Activated naive CD8-positive, alpha-beta T cell treated with anti-CD3 and anti-CD28 coated beads, Interleukin-2, amount 10 ng/mL, durations not matched to agents 7 days and 5 days (primary cell): ENCODE data around the gene FOSB. TPM values are rescaled to one million over a fixed set of nuclear protein-coding genes. Genes with fewer than 3 reads are reported as not detected.
"Not testable (repeated sequence)": the region's sequence is repeated elsewhere in the genome, so short reads cannot be mapped to it uniquely, and the experiment has no call there.

Source experiments
- ATAC-seq: fragments of 150-1000 bp; cut with Tn5 transposase; one replicate; pipeline ENCODE4 v1.10.0; 2021; ENCODE audit warnings: low read depth, moderate library complexity
- POLR2A ChIA-PET: fragments of 350-600 bp; sonication (Branson Sonifier 250); formaldehyde crosslinking; loops from one replicate; lab custom pipeline; 2021; ENCODE audit warnings: antibody characterized with exemption; lab: Charles Lee
- DNase-seq: peaks from one replicate; pipeline ENCODE4 v3.0.0; 2021
- H3K27ac Mint-ChIP-seq: one replicate; pipeline ENCODE4 v1.8.0; 2022; ENCODE audit warnings: mild to moderate bottlenecking, mixed read lengths
- H3K27me3 Mint-ChIP-seq: one replicate; pipeline ENCODE4 v1.8.0; 2022; ENCODE audit warnings: mild to moderate bottlenecking, moderate library complexity, mixed read lengths
- H3K36me3 Mint-ChIP-seq: one replicate; pipeline ENCODE4 v1.8.0; 2021; ENCODE audit warnings: mild to moderate bottlenecking, mixed read lengths
- H3K4me1 Mint-ChIP-seq: one replicate; pipeline ENCODE4 v1.8.0; 2021; ENCODE audit warnings: mixed read lengths
- H3K4me3 Mint-ChIP-seq: one replicate; pipeline ENCODE4 v1.8.0; 2022; ENCODE audit warnings: mild to moderate bottlenecking, moderate library complexity, mixed read lengths
- H3K9me3 Mint-ChIP-seq: one replicate; pipeline ENCODE4 v1.8.0; 2021; ENCODE audit warnings: mixed read lengths
- total RNA-seq, 2 experiments: library from RNA; stranded (reverse); gene quantifications; one replicate each; pipeline ENCODE4 v1.2.3, GENCODE V29; 2021

The FOSB gene
- total RNA-seq, 2 experiments from 2014 or later, result 68.7 to 69.4 TPM

- peak overlapping the region; percentile 98 for H3K4me3 Mint-ChIP-seq
- POLR2A ChIA-PET, result interaction anchor here (0.6 to 1.9 kb wide), 11 partner anchors 9 to 184 kb away, joined by 3 to 16 read pairs (median 4); partner anchors contain the start of genes EML2, OPA3, PPM1N and QPCTL
- H3K27ac Mint-ChIP-seq, result peak overlapping the region; percentile 95
- ATAC-seq (no peak), DNase-seq (no peak)
- H3K9me3 Mint-ChIP-seq, result no peaks in the 10 kb centered on the region
- peaks cover 34% of the 10 kb centered on the region for H3K4me1 Mint-ChIP-seq
- no peaks in the 10 kb centered on the region for H3K27me3 Mint-ChIP-seq
- H3K36me3 Mint-ChIP-seq, result peaks cover 15% of the 10 kb centered on the region
These were observed 40.1 kb downstream of the FOSB start for GRCh38 chr19:45507872-45508416.

GRCh38 chr19:45508417-45508860 is 40.6 kb downstream of the FOSB start:
- POLR2A ChIA-PET, result interaction anchor here (0.6 to 1.9 kb wide), 9 partner anchors 9 to 184 kb away, joined by 3 to 16 read pairs (median 4); partner anchors contain the start of genes EML2, OPA3, PPM1N and QPCTL
- H3K9me3 Mint-ChIP-seq, result no peaks in the 10 kb centered on the region
- H3K27ac Mint-ChIP-seq, result peak overlapping the region; percentile 95
- ATAC-seq, result no peak
- peak; percentile 64 for DNase-seq
- H3K36me3 Mint-ChIP-seq, result peaks cover 17% of the 10 kb centered on the region
- peak overlapping the region; percentile 98 for H3K4me3 Mint-ChIP-seq
- H3K27me3 Mint-ChIP-seq, result no peaks in the 10 kb centered on the region
- peaks cover 37% of the 10 kb centered on the region for H3K4me1 Mint-ChIP-seq

GRCh38 chr19:45508861-45509691 is 41.3 kb downstream of the FOSB start:
- DNase-seq (peak; percentile 60), ATAC-seq (no peak)
- POLR2A ChIA-PET, result interaction anchor here (0.9 to 1.9 kb wide), 7 partner anchors 10 to 183 kb away, joined by 3 to 16 read pairs (median 5); partner anchors contain the start of genes EML2, PPM1N, QPCTL and SNRPD2
- peak overlapping the region; percentile 98 for H3K4me3 Mint-ChIP-seq
- peaks cover 18% of the 10 kb centered on the region for H3K36me3 Mint-ChIP-seq
- H3K4me1 Mint-ChIP-seq, result peaks cover 39% of the 10 kb centered on the region
- peak overlapping the region; percentile 95 for H3K27ac Mint-ChIP-seq
- no peaks in the 10 kb centered on the region for H3K27me3 Mint-ChIP-seq
- H3K9me3 Mint-ChIP-seq, result no peaks in the 10 kb centered on the region

DNA sequence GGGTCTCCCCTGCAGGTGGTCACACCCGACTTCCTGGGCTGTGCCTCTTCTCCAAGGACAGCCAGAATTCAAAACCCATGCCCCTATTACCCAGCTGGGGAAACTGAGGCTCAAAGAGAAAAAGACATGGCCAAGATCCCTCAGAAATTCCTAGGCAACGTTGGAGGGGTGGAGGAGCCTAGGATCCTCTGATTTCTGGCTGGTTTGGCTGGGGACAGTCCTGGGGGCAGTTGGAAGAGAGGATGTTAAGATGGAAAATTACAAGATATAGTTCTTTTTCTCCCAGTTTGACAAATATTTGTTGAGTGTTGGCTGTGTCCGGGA is 41.9 kb downstream of the FOSB start:
- H3K36me3 Mint-ChIP-seq, result peaks cover 19% of the 10 kb centered on the region
- peaks cover 40% of the 10 kb centered on the region for H3K4me1 Mint-ChIP-seq
- no peak for ATAC-seq
- peak overlapping the region; percentile 98 for H3K4me3 Mint-ChIP-seq
- POLR2A ChIA-PET, result interaction anchor here (1.0 kb wide), 1 partner anchor 12 kb away, joined by 3 read pairs; no protein-coding TSS in a partner anchor
- H3K9me3 Mint-ChIP-seq, result no peaks in the 10 kb centered on the region
- H3K27ac Mint-ChIP-seq, result peak overlapping the region; percentile 95
- no peak for DNase-seq
- H3K27me3 Mint-ChIP-seq, result no peaks in the 10 kb centered on the region

- H3K9me3 Mint-ChIP-seq, DNase-seq, ATAC-seq, H3K27me3 Mint-ChIP-seq, H3K27ac Mint-ChIP-seq, POLR2A ChIA-PET: not testable (repeated sequence)
- peak overlapping the region; percentile 47 for H3K4me3 Mint-ChIP-seq
- H3K4me1 Mint-ChIP-seq, result peaks cover 46% of the 10 kb centered on the region
- peaks cover 17% of the 10 kb centered on the region for H3K36me3 Mint-ChIP-seq
These were observed 42.6 kb downstream of the FOSB start for GRCh38 chr19:45510352-45510751.

DNA sequence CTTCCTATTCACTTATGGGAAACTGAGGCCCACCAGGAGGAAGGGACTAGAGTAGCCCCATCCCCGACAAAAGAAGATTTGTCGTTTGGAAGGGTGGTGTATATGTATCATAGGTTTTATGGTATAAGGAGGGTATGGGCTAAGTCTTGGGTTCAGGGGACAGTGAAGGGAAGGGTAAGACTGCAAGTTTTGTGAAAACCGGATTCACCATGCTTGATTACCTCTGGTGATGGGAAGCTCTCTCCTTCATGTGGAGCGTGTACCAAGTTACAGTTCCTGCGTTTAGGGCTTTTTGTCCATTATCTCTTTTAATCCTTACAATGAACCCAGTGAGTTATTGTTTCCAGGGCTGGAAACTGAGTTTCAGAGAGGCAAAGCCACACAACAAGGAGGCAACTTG is 43.3 kb downstream of the FOSB start:
- peak overlapping the region; percentile 64 for H3K27ac Mint-ChIP-seq
- ATAC-seq, result no peak
- H3K36me3 Mint-ChIP-seq, result peaks cover 17% of the 10 kb centered on the region
- H3K4me3 Mint-ChIP-seq, result peak overlapping the region; percentile 25
- DNase-seq, result no peak
- H3K9me3 Mint-ChIP-seq, result no peaks in the 10 kb centered on the region
- no peaks in the 10 kb centered on the region for H3K27me3 Mint-ChIP-seq
- POLR2A ChIA-PET, result no interaction called here
- H3K4me1 Mint-ChIP-seq, result peaks cover 46% of the 10 kb centered on the region

- H3K36me3 Mint-ChIP-seq, result peaks cover 24% of the 10 kb centered on the region
- peak overlapping the region; percentile 67 for H3K27ac Mint-ChIP-seq
- no peak for ATAC-seq
- no peak for DNase-seq
- H3K27me3 Mint-ChIP-seq, result no peaks in the 10 kb centered on the region
- peaks cover 48% of the 10 kb centered on the region for H3K4me1 Mint-ChIP-seq
- no peaks in the 10 kb centered on the region for H3K9me3 Mint-ChIP-seq
- POLR2A ChIA-PET, result interaction anchor here (0.6 kb wide), 1 partner anchor 18 kb away, joined by 4 read pairs; no protein-coding TSS in a partner anchor
- peak overlapping the region; percentile 23 for H3K4me3 Mint-ChIP-seq
These were observed 45.2 kb downstream of the FOSB start for GRCh38 chr19:45512881-45513483.

- Mint-ChIP-seq H3K27ac (peak overlapping the region; percentile 87), H3K36me3 (peaks cover 27% of the 10 kb centered on the region), H3K27me3 (no peaks in the 10 kb centered on the region), H3K9me3 (no peaks in the 10 kb centered on the region), H3K4me3 (peak overlapping the region; percentile 74), H3K4me1 (peaks cover 47% of the 10 kb centered on the region)
- DNase-seq, result no peak
- POLR2A ChIA-PET, result interaction anchor here (0.7 to 1.6 kb wide), 4 partner anchors 8 to 127 kb away, joined by 3 to 5 read pairs (median 4); no protein-coding TSS in a partner anchor
- ATAC-seq, result peak; percentile 30
These were observed 46.7 kb downstream of the FOSB start for GRCh38 chr19:45514376-45515051.

DNA sequence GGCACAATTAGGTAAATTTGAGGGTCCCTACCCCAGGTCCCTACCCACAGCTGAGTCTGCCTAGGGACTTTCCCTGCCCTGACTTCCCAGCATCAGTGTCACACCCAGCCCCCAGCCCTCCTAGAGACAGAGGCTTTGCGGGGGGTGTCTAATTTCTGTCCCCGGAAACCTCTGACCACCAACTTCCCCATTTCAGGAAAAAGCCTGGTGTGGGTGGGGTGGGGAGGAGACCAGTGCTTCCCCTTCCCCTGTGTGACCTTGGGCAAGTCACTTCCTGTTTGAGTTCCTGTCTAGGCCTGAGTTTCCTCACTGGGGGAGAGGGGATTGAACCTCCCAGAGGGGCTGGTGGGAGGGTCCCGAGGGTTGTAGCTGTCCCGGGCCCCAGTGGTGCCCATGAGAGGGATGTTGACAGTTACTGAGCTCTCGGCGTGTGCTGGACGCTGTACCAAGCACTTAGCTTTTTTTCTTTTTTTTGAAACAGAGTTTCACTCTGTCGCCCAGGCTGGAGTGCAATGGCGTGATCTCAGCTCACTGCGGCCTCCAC is 47.4 kb downstream of the FOSB start:
- Mint-ChIP-seq H3K36me3 (peaks cover 25% of the 10 kb centered on the region), H3K27ac (peak overlapping the region; percentile 87), H3K4me3 (peak overlapping the region; percentile 55), H3K27me3 (no peaks in the 10 kb centered on the region), H3K4me1 (peaks cover 43% of the 10 kb centered on the region), H3K9me3 (no peaks in the 10 kb centered on the region)
- ATAC-seq (peak; percentile 59), DNase-seq (no peak)
- POLR2A ChIA-PET, result interaction anchor here (0.5 to 1.6 kb wide), 6 partner anchors 9 to 177 kb away, joined by 3 to 5 read pairs (median 4); partner anchors contain the start of genes QPCTL and SNRPD2

DNA sequence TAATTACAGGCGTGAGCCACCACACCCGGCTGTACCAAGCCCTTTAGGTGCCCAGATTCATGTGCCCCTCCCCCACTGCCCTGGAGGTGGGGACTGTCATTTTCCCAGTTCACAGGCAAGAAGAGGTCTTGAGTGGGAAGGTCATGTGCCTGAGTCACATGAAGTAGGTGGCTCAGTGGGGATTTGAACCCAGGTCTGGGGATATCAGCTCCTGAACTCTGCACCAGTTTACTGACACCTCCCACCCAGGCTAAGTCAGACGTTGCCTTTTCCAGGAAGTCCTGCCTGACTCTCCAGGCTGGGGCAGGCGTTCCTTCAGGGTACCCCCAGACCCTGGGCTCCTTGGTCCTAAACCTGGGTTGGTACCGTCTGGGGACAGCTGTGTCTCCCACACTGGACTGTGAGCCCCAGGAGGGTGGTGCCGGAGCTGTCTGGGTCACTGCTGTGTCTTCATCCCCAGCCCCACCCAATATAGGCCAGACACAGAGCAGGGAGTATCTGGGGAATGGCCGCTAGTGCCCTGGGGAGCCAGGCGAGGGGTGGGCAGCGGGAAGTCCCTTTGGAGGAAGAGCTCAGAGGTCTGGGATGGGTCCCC is 48.1 kb downstream of the FOSB start:
- ATAC-seq, result peak; percentile 17
- H3K4me3 Mint-ChIP-seq, result peak overlapping the region; percentile 55
- H3K9me3 Mint-ChIP-seq, result no peaks in the 10 kb centered on the region
- POLR2A ChIA-PET, result interaction anchor here (0.5 to 1.6 kb wide), 5 partner anchors 16 to 176 kb away, joined by 3 to 5 read pairs (median 4); partner anchors contain the start of genes QPCTL and SNRPD2
- peaks cover 38% of the 10 kb centered on the region for H3K4me1 Mint-ChIP-seq
- peaks cover 24% of the 10 kb centered on the region for H3K36me3 Mint-ChIP-seq
- no peaks in the 10 kb centered on the region for H3K27me3 Mint-ChIP-seq
- no peak for DNase-seq
- H3K27ac Mint-ChIP-seq, result peak overlapping the region; percentile 87

DNA sequence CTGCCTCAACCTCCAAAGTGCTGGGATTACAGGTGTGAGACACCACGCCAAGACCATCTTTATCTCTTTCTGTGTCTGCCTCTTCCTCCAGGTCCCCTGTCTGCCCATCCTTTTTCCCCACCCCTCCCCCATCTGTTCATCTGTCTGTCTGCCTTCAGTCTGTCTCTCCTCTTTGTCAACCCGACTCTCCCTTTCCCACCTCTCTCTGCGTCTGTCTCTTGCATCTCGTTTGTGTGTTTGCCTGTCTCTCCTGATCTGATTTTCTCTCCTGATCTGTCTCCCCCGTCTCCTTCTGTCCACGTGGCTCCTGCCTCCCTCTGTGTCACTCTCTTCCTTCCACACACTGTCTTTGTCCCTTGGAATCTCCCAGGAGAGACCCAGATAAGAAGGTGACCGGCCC is 49.4 kb downstream of the FOSB start:
- H3K4me3 Mint-ChIP-seq, result no peak overlapping the region
- ATAC-seq (no peak), DNase-seq (no peak)
- no peaks in the 10 kb centered on the region for H3K27me3 Mint-ChIP-seq
- peaks cover 20% of the 10 kb centered on the region for H3K36me3 Mint-ChIP-seq
- POLR2A ChIA-PET, result no interaction called here
- peak overlapping the region; percentile 54 for H3K27ac Mint-ChIP-seq
- H3K4me1 Mint-ChIP-seq, result peaks cover 30% of the 10 kb centered on the region
- no peaks in the 10 kb centered on the region for H3K9me3 Mint-ChIP-seq
